Measurements from ENCODE around the gene RAB11FIP4.

DNA sequence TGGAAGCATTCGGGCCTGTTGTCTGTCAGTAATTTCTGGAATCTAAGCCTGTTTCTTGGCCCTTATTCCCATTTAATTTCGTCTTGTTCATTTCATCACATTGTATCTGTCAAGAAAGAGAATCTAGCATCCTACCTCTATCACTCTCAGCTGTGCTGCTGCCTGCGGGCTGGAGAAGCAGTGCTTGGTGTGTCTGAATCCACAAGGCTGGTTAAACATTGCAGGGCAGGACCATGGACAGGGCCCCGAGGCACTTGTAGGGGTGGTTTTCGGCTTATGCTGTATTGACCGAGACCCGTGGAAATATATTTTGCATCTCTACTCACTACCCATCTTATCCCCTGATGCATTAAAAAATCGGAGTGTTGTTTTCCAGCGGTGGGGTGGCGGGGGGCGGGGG lies 3.1 kb downstream of the RAB11FIP4 start:
- TF ChIP-seq, protein P1, sequence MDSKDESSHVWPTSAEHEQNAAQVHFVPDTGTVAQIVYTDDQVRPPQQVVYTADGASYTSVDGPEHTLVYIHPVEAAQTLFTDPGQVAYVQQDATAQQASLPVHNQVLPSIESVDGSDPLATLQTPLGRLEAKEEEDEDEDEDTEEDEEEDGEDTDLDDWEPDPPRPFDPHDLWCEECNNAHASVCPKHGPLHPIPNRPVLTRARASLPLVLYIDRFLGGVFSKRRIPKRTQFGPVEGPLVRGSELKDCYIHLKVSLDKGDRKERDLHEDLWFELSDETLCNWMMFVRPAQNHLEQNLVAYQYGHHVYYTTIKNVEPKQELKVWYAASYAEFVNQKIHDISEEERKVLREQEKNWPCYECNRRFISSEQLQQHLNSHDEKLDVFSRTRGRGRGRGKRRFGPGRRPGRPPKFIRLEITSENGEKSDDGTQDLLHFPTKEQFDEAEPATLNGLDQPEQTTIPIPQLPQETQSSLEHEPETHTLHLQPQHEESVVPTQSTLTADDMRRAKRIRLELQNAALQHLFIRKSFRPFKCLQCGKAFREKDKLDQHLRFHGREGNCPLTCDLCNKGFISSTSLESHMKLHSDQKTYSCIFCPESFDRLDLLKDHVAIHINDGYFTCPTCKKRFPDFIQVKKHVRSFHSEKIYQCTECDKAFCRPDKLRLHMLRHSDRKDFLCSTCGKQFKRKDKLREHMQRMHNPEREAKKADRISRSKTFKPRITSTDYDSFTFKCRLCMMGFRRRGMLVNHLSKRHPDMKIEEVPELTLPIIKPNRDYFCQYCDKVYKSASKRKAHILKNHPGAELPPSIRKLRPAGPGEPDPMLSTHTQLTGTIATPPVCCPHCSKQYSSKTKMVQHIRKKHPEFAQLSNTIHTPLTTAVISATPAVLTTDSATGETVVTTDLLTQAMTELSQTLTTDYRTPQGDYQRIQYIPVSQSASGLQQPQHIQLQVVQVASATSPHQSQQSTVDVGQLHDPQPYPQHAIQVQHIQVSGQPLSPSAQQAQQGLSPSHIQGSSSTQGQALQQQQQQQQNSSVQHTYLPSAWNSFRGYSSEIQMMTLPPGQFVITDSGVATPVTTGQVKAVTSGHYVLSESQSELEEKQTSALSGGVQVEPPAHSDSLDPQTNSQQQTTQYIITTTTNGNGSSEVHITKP (tag by site-specific recombination; IDR thresholded peaks at IDR 0.05), result no peak
- TF ChIP-seq ZNF274 (IDR thresholded peaks at IDR 0.05; ENCODE audit: low read length) (no peak), ZNF274 (tag by site-specific recombination; IDR thresholded peaks at IDR 0.05; ENCODE audit: borderline replicate concordance) (no peak), ZNF664 (tag by site-specific recombination; IDR thresholded peaks at IDR 0.05) (no peak), ZNF558 (tag by site-specific recombination; IDR thresholded peaks at IDR 0.05) (no peak), ZNF530 (tag by site-specific recombination; IDR thresholded peaks at IDR 0.05; ENCODE audit: low read depth) (no peak)
- TF ChIP-seq, protein P2, sequence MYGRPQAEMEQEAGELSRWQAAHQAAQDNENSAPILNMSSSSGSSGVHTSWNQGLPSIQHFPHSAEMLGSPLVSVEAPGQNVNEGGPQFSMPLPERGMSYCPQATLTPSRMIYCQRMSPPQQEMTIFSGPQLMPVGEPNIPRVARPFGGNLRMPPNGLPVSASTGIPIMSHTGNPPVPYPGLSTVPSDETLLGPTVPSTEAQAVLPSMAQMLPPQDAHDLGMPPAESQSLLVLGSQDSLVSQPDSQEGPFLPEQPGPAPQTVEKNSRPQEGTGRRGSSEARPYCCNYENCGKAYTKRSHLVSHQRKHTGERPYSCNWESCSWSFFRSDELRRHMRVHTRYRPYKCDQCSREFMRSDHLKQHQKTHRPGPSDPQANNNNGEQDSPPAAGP (tag by site-specific recombination; IDR thresholded peaks at IDR 0.05), result no peak
- TF ChIP-seq, protein P3, sequence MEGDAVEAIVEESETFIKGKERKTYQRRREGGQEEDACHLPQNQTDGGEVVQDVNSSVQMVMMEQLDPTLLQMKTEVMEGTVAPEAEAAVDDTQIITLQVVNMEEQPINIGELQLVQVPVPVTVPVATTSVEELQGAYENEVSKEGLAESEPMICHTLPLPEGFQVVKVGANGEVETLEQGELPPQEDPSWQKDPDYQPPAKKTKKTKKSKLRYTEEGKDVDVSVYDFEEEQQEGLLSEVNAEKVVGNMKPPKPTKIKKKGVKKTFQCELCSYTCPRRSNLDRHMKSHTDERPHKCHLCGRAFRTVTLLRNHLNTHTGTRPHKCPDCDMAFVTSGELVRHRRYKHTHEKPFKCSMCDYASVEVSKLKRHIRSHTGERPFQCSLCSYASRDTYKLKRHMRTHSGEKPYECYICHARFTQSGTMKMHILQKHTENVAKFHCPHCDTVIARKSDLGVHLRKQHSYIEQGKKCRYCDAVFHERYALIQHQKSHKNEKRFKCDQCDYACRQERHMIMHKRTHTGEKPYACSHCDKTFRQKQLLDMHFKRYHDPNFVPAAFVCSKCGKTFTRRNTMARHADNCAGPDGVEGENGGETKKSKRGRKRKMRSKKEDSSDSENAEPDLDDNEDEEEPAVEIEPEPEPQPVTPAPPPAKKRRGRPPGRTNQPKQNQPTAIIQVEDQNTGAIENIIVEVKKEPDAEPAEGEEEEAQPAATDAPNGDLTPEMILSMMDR (tag by site-specific recombination; IDR thresholded peaks at IDR 0.05), result no peak
- TF ChIP-seq, protein P4, sequence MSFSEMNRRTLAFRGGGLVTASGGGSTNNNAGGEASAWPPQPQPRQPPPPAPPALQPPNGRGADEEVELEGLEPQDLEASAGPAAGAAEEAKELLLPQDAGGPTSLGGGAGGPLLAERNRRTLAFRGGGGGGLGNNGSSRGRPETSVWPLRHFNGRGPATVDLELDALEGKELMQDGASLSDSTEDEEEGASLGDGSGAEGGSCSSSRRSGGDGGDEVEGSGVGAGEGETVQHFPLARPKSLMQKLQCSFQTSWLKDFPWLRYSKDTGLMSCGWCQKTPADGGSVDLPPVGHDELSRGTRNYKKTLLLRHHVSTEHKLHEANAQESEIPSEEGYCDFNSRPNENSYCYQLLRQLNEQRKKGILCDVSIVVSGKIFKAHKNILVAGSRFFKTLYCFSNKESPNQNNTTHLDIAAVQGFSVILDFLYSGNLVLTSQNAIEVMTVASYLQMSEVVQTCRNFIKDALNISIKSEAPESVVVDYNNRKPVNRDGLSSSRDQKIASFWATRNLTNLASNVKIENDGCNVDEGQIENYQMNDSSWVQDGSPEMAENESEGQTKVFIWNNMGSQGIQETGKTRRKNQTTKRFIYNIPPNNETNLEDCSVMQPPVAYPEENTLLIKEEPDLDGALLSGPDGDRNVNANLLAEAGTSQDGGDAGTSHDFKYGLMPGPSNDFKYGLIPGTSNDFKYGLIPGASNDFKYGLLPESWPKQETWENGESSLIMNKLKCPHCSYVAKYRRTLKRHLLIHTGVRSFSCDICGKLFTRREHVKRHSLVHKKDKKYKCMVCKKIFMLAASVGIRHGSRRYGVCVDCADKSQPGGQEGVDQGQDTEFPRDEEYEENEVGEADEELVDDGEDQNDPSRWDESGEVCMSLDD (tag by site-specific recombination; IDR thresholded peaks at IDR 0.05), result no peak

Measured in HEK293 (cell line).